Spleen (tissue), 11 donors: ENCODE data around the gene VWA3B. TPM values are rescaled to one million over a fixed set of nuclear protein-coding genes. Genes with fewer than 3 reads are reported as not detected.

Source experiments
- DNase-seq: peaks from one replicate; pipeline ENCODE4 v3.0.0-alpha.2; 2020
- H3K27ac ChIP-seq, 8 donors: fragments of 200-600 bp; sonication (generic) in 7 of 8; 1 replicate in 4 of 8; 2 replicates in 4 of 8; pipeline versions ENCODE4 v1.5.0 to v1.8.0; 2016 to 2021; ENCODE audit warnings: inconsistent platforms in 4 of 8, mild to moderate bottlenecking in 4 of 8, moderate library complexity in 1 of 8
- H3K27me3 ChIP-seq, 7 donors: fragments of 200-600 bp; sonication (generic) in 6 of 7; replicated peaks in 1 of 7; 1 replicate in 4 of 7; 2 replicates in 3 of 7; pipeline versions ENCODE4 v1.5.0 to v1.8.0; 2016 to 2021; ENCODE audit warnings: inconsistent platforms in 3 of 7, mild to moderate bottlenecking in 1 of 7
- H3K36me3 ChIP-seq, 6 donors: fragments of 200-600 bp; sonication (generic) in 5 of 6; 1 replicate in 4 of 6; 2 replicates in 2 of 6; pipeline versions ENCODE4 v1.5.0 to v1.8.0; 2016 to 2021; ENCODE audit warnings: inconsistent platforms in 2 of 6
- H3K4me1 ChIP-seq, 6 donors: fragments of 200-600 bp; sonication (generic) in 5 of 6; 1 replicate in 3 of 6; 2 replicates in 3 of 6; pipeline versions ENCODE4 v1.5.0 to v1.8.0; 2016 to 2021; ENCODE audit warnings: inconsistent platforms in 3 of 6
- H3K4me3 ChIP-seq, 8 donors: fragments of 200-600 bp; sonication (generic) in 7 of 8; 1 replicate in 4 of 8; 2 replicates in 4 of 8; pipeline versions ENCODE4 v1.5.0 to v1.8.0; 2016 to 2021; ENCODE audit warnings: inconsistent platforms in 4 of 8, mild to moderate bottlenecking in 4 of 8, moderate library complexity in 2 of 8
- H3K9me3 ChIP-seq, 8 donors: fragments of 200-600 bp; sonication (generic) in 7 of 8; 1 replicate in 4 of 8; 2 replicates in 4 of 8; pipeline versions ENCODE4 v1.5.0 to v1.8.0; 2016 to 2021; ENCODE audit warnings: inconsistent platforms in 4 of 8
- POLR2A ChIP-seq, 3 donors: fragments of 450-650 bp; IDR thresholded peaks; one replicate each; pipeline ENCODE4 v1.5.1; 2017; ENCODE audit warnings: antibody characterized with exemption in 3 of 3, mild to moderate bottlenecking in 1 of 3
- POLR2AphosphoS5 ChIP-seq, 3 donors: sonication (generic); formaldehyde crosslinking; IDR thresholded peaks; one replicate each; pipeline ENCODE4 v1.5.1; 2017; ENCODE audit warnings: antibody characterized with exemption in 3 of 3
- WGBS, 5 donors: extraction: QIAGEN DNeasy Blood & Tissue Kit in 3 of 5; methylation state at CpG; one replicate each; pipeline versions ENCODE4 v1.1.5 to v1.1.7; 2013 to 2018; 5-methylcytosine and 5-hydroxymethylcytosine counted together
- intact Hi-C: fragments of 100-400 bp; cut with DNase I; formaldehyde crosslinking; loops from one replicate; pipeline ENCODE4 v1.15.0; 2023; ENCODE audit warnings: low total_unique reads
- polyA plus RNA-seq, 3 donors: library from polyadenylated mRNA; stranded (reverse); fragments of 200-250 nt; gene quantifications; one replicate each; pipeline ENCODE4 v1.2.1, GENCODE V29; 2013
- total RNA-seq, 7 donors: library from RNA; depleted of rRNA in 3 of 7; stranded (reverse); fragments of >200 nt in 3 of 7; fragmentation: NEBNext Ultra II Directional in 4 of 7; extraction: Animal tissue kit (Norgen Biotek cat#: 25700) in 4 of 7; gene quantifications; one replicate each; pipeline versions ENCODE4 v1.1.0 to v1.2.1, GENCODE V29; 2016 to 2021
- TF ChIP-seq, protein P1 (sequence below), 11 experiments: fragments of 200-600 bp in 7 of 11; fragments of 450-650 bp in 4 of 11; sonication (generic) in 4 of 11; IDR thresholded peaks in 8 of 11; conservative IDR thresholded peaks in 3 of 11; 1 replicate in 7 of 11; 2 replicates in 4 of 11; pipeline versions ENCODE4 v1.4.0 to v1.8.0; 2016 to 2021; ENCODE audit warnings: antibody characterized with exemption in 11 of 11, inconsistent platforms in 4 of 11, mild to moderate bottlenecking in 1 of 11
- donor health status: healthy with polysubstance abuse.
- donor health status: DM: no; HTN: no; CAD: no; lungs with moderate emphysema.
- donor health status: DM: no; HTN: no; CAD: no.
- donor health status: Bipolar disorder and iron deficiency.
- donor health status: healthy.
- donor health status: DM: no; HTN: no; CAD: no.
- donor health status: DM: yes; HTN: yes; CAD: no.

VWA3B gene
- total and polyA plus RNA-seq, 10 donors, result 0.02 to 0.13 TPM; not detected in 8

DNA sequence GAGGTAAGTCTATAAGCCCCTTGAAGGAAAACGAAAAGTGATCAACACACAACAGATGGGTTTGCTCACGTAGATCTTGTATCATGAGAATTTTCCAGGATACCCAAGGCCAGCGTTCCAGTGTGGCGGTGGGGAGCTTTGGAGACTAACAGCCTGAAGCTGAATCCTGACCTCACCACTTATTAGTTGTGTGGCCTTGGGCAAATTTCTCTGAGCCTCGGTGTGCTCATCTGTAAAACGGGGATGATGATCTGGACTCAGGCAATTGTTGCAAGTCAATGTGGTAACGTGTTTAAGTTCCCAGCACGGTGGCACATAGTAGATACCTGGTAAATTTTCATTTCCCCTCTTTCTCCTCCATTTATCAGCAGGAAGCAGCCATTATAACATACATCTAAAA, 68.3 kb downstream of the VWA3B start:
- H3K4me1 ChIP-seq, result no peaks in the 10 kb centered on the region
- no peaks in the 10 kb centered on the region for H3K9me3 ChIP-seq
- intact Hi-C loops, result no loop called here
- H3K27me3 ChIP-seq, result no peaks in the 10 kb centered on the region
- DNase-seq, result no peak
- WGBS, 5 donors, result 89 to 94% (median 90%) methylated on average over 8 of the region's 8 CpGs
- no peak overlapping the region for H3K4me3 ChIP-seq
- no peak for TF ChIP-seq POLR2AphosphoS5 (IDR thresholded peaks at IDR 0.05)
- no peak for TF ChIP-seq POLR2A (IDR thresholded peaks at IDR 0.05)
- no peak overlapping the region for H3K27ac ChIP-seq
- no peaks in the 10 kb centered on the region for H3K36me3 ChIP-seq

DNA sequence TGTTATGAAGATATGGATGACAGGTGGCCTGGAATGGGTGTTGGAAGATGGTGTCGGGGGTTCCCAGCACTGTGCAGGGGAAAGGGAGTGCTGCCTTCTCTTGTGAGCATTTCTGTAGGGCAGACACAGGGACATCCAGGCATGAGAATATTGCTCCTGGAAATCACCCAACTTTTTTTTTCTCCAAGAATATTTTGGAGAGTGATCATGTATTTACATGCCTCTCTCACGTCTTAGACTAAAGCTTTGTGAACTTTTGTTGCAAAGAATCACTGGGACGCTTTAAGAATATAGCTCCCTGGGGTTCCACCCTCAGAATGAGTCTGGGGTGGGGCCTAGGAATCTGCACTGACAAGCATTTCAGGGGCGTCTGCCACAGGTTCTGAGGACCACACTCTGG, 68.7 kb downstream of the VWA3B start:
- H3K4me3 ChIP-seq, result no peak overlapping the region
- 72 to 87% (median 83%) methylated on average over 4 of the region's 4 CpGs for WGBS, 5 donors
- no peaks in the 10 kb centered on the region for H3K9me3 ChIP-seq
- no peaks in the 10 kb centered on the region for H3K27me3 ChIP-seq
- H3K4me1 ChIP-seq, result no peaks in the 10 kb centered on the region
- intact Hi-C loops, result no loop called here
- DNase-seq, result no peak
- no peak overlapping the region for H3K27ac ChIP-seq
- TF ChIP-seq POLR2A (IDR thresholded peaks at IDR 0.05) (no peak), POLR2AphosphoS5 (IDR thresholded peaks at IDR 0.05) (no peak)
- TF ChIP-seq, protein P1, sequence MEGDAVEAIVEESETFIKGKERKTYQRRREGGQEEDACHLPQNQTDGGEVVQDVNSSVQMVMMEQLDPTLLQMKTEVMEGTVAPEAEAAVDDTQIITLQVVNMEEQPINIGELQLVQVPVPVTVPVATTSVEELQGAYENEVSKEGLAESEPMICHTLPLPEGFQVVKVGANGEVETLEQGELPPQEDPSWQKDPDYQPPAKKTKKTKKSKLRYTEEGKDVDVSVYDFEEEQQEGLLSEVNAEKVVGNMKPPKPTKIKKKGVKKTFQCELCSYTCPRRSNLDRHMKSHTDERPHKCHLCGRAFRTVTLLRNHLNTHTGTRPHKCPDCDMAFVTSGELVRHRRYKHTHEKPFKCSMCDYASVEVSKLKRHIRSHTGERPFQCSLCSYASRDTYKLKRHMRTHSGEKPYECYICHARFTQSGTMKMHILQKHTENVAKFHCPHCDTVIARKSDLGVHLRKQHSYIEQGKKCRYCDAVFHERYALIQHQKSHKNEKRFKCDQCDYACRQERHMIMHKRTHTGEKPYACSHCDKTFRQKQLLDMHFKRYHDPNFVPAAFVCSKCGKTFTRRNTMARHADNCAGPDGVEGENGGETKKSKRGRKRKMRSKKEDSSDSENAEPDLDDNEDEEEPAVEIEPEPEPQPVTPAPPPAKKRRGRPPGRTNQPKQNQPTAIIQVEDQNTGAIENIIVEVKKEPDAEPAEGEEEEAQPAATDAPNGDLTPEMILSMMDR (IDR thresholded peaks at IDR 0.05 in 8 of 11, conservative IDR thresholded peaks at IDR 0.05 in 3 of 11), result no peak
- no peaks in the 10 kb centered on the region for H3K36me3 ChIP-seq

DNA sequence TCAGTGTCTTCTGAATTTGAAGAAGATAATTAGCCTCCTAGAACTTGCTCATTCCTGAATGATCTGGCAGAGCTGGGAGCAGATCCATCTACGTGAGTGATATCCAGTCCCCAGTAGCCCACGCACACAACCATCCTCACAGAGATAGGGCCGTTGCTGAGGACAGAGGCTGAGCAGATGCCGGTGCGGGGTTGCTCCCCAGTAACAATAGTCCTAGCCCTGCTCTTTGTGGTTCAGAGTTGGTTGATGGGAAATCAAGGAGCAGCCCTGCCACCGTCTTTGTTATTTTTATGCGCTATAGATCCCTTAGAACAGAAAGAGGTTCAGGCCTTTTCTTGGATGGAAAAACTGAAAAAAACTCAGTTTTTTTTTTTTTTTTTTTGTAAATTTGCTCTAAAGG, 69.3 kb downstream of the VWA3B start:
- no peaks in the 10 kb centered on the region for H3K27me3 ChIP-seq
- DNase-seq, result no peak
- no peak overlapping the region for H3K27ac ChIP-seq
- WGBS, 5 donors, result 94 to 97% (median 95%) methylated on average over 7 of the region's 7 CpGs
- H3K4me3 ChIP-seq, result no peak overlapping the region
- no peaks in the 10 kb centered on the region for H3K9me3 ChIP-seq
- no peaks in the 10 kb centered on the region for H3K36me3 ChIP-seq
- TF ChIP-seq POLR2A (IDR thresholded peaks at IDR 0.05) (no peak), POLR2AphosphoS5 (IDR thresholded peaks at IDR 0.05) (no peak)
- TF ChIP-seq, protein P1 (IDR thresholded peaks at IDR 0.05 in 8 of 11, conservative IDR thresholded peaks at IDR 0.05 in 3 of 11), result no peak
- H3K4me1 ChIP-seq, result no peaks in the 10 kb centered on the region
- intact Hi-C loops, result no loop called here

DNA sequence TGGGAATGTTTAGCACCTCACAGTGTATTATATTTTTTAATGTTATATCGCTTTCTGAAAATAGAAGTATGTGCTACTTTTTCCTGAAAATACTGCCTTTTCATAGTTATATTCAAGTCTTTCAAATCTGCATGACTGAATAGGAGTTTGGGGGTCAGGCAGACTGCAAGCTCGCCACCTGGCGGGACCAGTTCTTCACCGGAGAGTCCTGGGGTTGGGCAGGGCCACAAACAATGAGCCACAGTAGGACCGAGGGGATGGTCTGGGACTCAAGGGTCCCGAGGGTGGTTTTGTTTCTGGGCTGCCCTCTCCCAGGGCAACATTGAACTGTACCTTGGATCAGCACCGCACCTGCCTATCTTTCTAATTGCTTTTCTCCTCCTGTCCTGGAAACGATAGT, 70.6 kb downstream of the VWA3B start:
- no peak overlapping the region for H3K4me3 ChIP-seq
- H3K27me3 ChIP-seq, result no peaks in the 10 kb centered on the region
- DNase-seq, result no peak
- WGBS, 5 donors, result 71 to 88% (median 83%) methylated on average over 8 of the region's 8 CpGs
- intact Hi-C loops, result no loop called here
- TF ChIP-seq POLR2A (IDR thresholded peaks at IDR 0.05) (no peak), POLR2AphosphoS5 (IDR thresholded peaks at IDR 0.05) (no peak)
- TF ChIP-seq, protein P1 (IDR thresholded peaks at IDR 0.05 in 8 of 11, conservative IDR thresholded peaks at IDR 0.05 in 3 of 11), result no peak
- H3K9me3 ChIP-seq, result no peaks in the 10 kb centered on the region
- no peak overlapping the region for H3K27ac ChIP-seq
- H3K4me1 ChIP-seq, result no peaks in the 10 kb centered on the region
- no peaks in the 10 kb centered on the region for H3K36me3 ChIP-seq

DNA sequence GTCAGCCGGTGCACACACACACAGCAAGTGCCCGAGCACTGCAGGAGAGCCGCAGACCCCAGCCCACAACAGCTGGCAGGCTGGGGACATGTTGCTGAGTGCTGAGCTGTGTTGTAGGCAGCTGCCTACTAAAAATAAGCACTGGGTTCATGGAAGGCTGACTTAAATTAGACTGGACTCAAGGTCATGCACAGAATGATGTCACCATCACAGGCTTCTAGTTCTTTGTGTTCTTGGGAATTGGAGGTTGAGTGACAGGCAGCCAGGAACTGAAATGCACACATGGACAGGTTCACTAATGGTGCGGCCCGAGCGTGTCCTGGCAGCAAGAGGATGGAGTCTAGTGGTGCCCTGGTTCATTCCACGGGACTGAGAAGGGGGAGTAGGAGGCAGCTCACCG, 71.3 kb downstream of the VWA3B start:
- H3K9me3 ChIP-seq, result no peaks in the 10 kb centered on the region
- TF ChIP-seq, protein P1 (IDR thresholded peaks at IDR 0.05 in 8 of 11, conservative IDR thresholded peaks at IDR 0.05 in 3 of 11), result no peak
- TF ChIP-seq POLR2AphosphoS5 (IDR thresholded peaks at IDR 0.05) (no peak), POLR2A (IDR thresholded peaks at IDR 0.05) (no peak)
- no peaks in the 10 kb centered on the region for H3K4me1 ChIP-seq
- no peak for DNase-seq
- H3K27me3 ChIP-seq, result no peaks in the 10 kb centered on the region
- no peaks in the 10 kb centered on the region for H3K36me3 ChIP-seq
- H3K27ac ChIP-seq, result no peak overlapping the region
- H3K4me3 ChIP-seq, result no peak overlapping the region
- WGBS, 5 donors, result 63 to 90% (median 74%) methylated on average over 5 to 8 of the region's 8 CpGs
- intact Hi-C loops, result no loop called here
